Measurements from ENCODE around the gene FKBP7. TPM values are rescaled to one million over a fixed set of nuclear protein-coding genes. Genes with fewer than 3 reads are reported as not detected.

Gene FKBP7
- total and polyA plus RNA-seq, 2 of the 8 experiments (the other 6 are each of a cell fraction or from before 2014, with no cell fraction given), result 3.6 to 7.0 TPM

DNA sequence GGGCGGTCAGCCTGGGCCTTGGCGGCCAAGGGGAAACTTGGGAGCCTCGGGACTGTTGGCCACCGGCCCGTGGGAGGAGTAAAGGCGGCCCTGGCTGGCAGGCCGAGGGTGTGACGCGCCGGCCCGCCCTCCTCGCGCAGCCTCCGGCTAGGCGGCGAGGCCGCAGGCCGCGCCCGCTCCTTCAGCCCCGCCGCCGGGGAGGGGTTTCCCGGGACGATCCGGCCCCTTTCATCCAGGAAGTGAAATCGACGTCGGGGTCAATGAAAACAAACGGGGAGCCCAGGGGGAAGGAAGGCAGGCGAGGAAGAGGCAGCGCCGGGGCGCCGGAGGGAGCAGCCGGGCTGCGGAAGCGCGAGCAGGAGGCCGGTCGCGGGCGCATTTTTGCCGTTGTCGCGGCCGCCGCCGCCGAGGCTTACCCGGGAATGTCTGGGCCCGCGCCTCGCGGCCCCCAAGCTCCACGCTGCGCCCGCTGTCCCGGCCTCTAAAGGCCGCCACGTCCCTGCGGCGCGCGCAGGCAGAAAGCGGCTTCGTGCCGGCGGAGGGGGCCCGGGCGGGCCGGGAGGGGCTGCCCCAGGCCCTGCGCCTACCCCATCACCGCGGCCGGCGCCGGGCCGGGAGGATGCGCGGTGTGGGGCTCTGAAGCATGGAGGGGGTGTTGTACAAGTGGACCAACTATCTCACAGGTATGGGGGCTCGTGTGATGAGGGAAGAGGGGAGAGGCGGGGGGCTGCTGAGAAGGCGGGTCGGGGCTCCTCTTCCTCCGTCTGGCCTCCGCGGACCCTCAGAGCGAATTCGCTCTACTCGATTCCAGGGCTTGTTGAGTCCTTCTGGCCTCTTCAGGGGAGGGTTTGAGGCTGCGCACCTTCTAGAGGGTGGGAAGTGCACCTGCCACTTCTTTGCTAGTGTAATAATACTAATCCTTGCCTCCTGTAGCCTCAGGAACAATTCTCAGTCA lies 2.1 kb upstream of the FKBP7 start, which contains the start of gene PLEKHA3 (continued):
- TF ChIP-seq EZH2 (IDR thresholded peaks at IDR 0.05; ENCODE audit: low read depth, low read length, severe bottlenecking) (no peak), RBBP5 (IDR thresholded peaks at IDR 0.05; ENCODE audit: borderline replicate concordance, low read depth, low read length) (peak; percentile 93; the same call in 1 of the 2 replicates), JUN (IDR thresholded peaks at IDR 0.05; ENCODE audit: low read depth, low read length) (no peak), SUZ12 (IDR thresholded peaks at IDR 0.05; ENCODE audit: low read length) (0 out of 2 replicates have a peak, but pooled peaks have one; percentile 11), JUND (IDR thresholded peaks at IDR 0.05; ENCODE audit: low read length) (no peak), TAF1 (IDR thresholded peaks at IDR 0.05; ENCODE audit: low read depth, low read length) (peak; percentile 48; the same call in 1 of the 2 replicates), CTBP2 (IDR thresholded peaks at IDR 0.05; ENCODE audit: borderline replicate concordance, insufficient read depth, insufficient read length, low read length) (no peak), POLR2A (IDR thresholded peaks at IDR 0.05; ENCODE audit: control extremely low read depth in 1 of 2, low read depth in 2 of 2, low read length in 2 of 2) (peak in 1 of 2 experiments; percentile 69; a peak in 1 of 3 replicates), HDAC2 (IDR thresholded peaks at IDR 0.05; ENCODE audit: borderline replicate concordance in 1 of 2, low read depth in 2 of 2, low read length in 2 of 2) (no peak), CBX8 (IDR thresholded peaks at IDR 0.05; ENCODE audit: borderline replicate concordance, low read depth, low read length) (no peak), YY1 (IDR thresholded peaks at IDR 0.05; ENCODE audit: low read depth, low read length) (no peak), PHF8 (conservative IDR thresholded peaks at IDR 0.05; ENCODE audit: low read depth, low read length) (peak; percentile 76), EP300 (IDR thresholded peaks at IDR 0.05; ENCODE audit: borderline replicate concordance in 1 of 2, low read depth in 2 of 2, low read length in 2 of 2) (no peak), RXRA (IDR thresholded peaks at IDR 0.05; ENCODE audit: insufficient read depth, low read depth, low read length) (no peak), SIX5 (IDR thresholded peaks at IDR 0.05; ENCODE audit: low read depth, low read length) (no peak), EGR1 (IDR thresholded peaks at IDR 0.05; ENCODE audit: borderline replicate concordance, low read depth, low read length) (0 out of 2 replicates have a peak, but pooled peaks have one; percentile 5), NANOG (IDR thresholded peaks at IDR 0.05; ENCODE audit: insufficient read depth, low read depth, low read length, poor library complexity, severe bottlenecking) (no peak)
- TF ChIP-seq, protein P1, sequence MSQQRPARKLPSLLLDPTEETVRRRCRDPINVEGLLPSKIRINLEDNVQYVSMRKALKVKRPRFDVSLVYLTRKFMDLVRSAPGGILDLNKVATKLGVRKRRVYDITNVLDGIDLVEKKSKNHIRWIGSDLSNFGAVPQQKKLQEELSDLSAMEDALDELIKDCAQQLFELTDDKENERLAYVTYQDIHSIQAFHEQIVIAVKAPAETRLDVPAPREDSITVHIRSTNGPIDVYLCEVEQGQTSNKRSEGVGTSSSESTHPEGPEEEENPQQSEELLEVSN (IDR thresholded peaks at IDR 0.05), result no peak
- TF ChIP-seq, protein P2, sequence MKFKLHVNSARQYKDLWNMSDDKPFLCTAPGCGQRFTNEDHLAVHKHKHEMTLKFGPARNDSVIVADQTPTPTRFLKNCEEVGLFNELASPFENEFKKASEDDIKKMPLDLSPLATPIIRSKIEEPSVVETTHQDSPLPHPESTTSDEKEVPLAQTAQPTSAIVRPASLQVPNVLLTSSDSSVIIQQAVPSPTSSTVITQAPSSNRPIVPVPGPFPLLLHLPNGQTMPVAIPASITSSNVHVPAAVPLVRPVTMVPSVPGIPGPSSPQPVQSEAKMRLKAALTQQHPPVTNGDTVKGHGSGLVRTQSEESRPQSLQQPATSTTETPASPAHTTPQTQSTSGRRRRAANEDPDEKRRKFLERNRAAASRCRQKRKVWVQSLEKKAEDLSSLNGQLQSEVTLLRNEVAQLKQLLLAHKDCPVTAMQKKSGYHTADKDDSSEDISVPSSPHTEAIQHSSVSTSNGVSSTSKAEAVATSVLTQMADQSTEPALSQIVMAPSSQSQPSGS (IDR thresholded peaks at IDR 0.05; ENCODE audit: low read length), result no peak

Measured in H1 (cell line).